Lower leg skin (tissue), 3 donors: ENCODE data around the gene P3R3URF.

Experiments used
- POLR2A ChIP-seq, 2 donors: fragments of 450-650 bp; IDR thresholded peaks; one replicate each; pipeline ENCODE4 v1.6.1; 2016 to 2017; ENCODE audit warnings: antibody characterized with exemption in 2 of 2, mild to moderate bottlenecking in 1 of 2, moderate library complexity in 1 of 2
- TF ChIP-seq, protein P1 (sequence below), 3 donors: fragments of 450-650 bp; IDR thresholded peaks; one replicate each; pipeline ENCODE4 v1.5.1; 2016; ENCODE audit warnings: antibody characterized with exemption in 3 of 3, mild to moderate bottlenecking in 3 of 3, moderate library complexity in 2 of 3

DNA sequence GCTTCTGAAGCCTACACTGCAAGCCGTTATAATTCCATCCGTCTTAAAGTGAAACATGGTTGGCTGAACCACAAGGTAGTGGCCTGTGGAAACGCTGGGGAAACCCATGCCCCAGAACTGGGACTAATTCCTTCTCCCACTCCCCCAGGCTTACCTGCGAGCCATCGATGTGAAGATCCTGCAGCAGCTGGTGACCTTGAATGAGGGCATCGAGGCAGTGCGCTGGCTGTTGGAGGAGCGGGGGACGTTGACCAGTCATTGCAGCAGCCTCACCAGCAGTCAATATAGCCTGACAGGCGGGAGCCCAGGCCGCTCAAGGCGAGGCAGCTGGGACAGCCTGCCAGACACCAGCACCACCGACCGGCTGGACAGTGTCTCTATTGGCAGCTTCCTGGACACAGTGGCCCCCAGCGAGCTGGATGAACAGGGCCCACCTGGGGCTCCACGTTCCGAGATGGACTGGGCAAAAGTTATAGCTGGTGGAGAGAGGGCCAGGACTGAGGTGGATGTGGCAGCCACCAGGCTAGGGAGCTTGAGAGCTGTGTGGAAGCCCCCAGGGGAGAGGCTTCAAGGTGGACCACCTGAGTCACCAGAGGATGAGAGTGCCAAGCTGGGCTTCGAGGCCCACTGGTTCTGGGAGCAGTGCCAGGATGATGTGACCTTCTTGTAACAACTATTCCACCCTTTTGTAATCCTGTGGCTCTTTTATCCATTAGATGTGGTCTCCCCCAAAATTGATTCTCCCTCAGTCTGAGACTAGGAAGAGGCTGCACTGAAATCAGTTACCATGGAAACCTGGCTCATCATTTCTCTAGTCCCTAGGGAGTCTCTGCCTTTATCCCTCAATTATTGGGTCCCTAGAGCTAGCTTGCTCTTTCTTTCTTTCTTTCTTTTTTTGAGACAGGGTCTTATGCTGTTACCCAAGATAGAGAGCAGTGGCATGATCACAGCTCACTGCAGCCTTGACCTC is 43.5 kb upstream of the P3R3URF start:
- TF ChIP-seq, protein P1, sequence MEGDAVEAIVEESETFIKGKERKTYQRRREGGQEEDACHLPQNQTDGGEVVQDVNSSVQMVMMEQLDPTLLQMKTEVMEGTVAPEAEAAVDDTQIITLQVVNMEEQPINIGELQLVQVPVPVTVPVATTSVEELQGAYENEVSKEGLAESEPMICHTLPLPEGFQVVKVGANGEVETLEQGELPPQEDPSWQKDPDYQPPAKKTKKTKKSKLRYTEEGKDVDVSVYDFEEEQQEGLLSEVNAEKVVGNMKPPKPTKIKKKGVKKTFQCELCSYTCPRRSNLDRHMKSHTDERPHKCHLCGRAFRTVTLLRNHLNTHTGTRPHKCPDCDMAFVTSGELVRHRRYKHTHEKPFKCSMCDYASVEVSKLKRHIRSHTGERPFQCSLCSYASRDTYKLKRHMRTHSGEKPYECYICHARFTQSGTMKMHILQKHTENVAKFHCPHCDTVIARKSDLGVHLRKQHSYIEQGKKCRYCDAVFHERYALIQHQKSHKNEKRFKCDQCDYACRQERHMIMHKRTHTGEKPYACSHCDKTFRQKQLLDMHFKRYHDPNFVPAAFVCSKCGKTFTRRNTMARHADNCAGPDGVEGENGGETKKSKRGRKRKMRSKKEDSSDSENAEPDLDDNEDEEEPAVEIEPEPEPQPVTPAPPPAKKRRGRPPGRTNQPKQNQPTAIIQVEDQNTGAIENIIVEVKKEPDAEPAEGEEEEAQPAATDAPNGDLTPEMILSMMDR (IDR thresholded peaks at IDR 0.05): no peak
- TF ChIP-seq POLR2A (IDR thresholded peaks at IDR 0.05): no peak
